Stimulated activated memory B cell treated with anti-CD40 and anti-IgM and Interleukin-4, amounts not matched to agents 10 μg/mL and 1 μg/mL and 100 μg/mL, for 72 hours (primary cell): ENCODE measurements around the gene LRP11.

ENCODE experiments used
- ATAC-seq: fragments of 150-1000 bp; cut with Tn5 transposase; 2 replicates; pipeline ENCODE4 v1.10.0; 2021
- H3K27ac Mint-ChIP-seq: one replicate; pipeline ENCODE4 v1.8.0; 2022; ENCODE audit warnings: mild to moderate bottlenecking, mixed read lengths
- H3K27me3 Mint-ChIP-seq: one replicate; pipeline ENCODE4 v1.8.0; 2022; ENCODE audit warnings: mixed read lengths
- H3K36me3 Mint-ChIP-seq: one replicate; pipeline ENCODE4 v1.8.0; 2022; ENCODE audit warnings: mixed read lengths
- H3K4me1 Mint-ChIP-seq: one replicate; pipeline ENCODE4 v1.8.0; 2022; ENCODE audit warnings: mixed read lengths
- H3K4me3 Mint-ChIP-seq: one replicate; pipeline ENCODE4 v1.8.0; 2022; ENCODE audit warnings: mild to moderate bottlenecking, moderate library complexity, mixed read lengths
- H3K9me3 Mint-ChIP-seq: one replicate; pipeline ENCODE4 v1.8.0; 2022; ENCODE audit warnings: mixed read lengths

Gene LRP11

DNA sequence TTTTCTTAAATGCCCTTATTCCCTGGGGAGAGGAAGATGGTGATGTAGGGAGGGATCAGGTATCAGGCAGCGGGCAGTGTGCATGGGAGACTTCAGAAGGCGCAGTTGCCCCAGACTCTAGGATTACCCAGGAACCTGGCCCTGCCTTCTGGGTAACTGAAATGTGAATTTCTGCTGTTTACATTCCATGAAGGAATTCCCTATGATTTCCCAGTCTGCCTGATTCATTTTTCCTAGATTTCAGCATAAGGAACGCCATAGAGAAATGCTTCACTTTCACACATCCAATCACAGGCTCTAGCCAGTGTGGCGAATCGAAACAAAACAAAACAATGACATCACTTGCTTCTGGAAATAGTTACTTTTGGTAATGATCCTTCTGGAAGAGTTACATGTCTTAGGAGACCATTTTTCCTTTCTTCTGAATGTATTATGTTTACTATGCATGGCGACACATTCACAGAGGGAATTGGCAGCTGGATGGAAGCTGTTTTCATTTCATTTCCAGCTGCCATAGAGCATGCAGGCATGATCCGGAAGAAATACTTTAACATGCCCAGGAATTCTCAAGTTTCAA is 33.3 kb downstream of the LRP11 start:
- Mint-ChIP-seq H3K27ac (no peak overlapping the region), H3K4me3 (no peak overlapping the region), H3K27me3 (no peaks in the 10 kb centered on the region), H3K9me3 (no peaks in the 10 kb centered on the region), H3K36me3 (no peaks in the 10 kb centered on the region), H3K4me1 (no peaks in the 10 kb centered on the region)
- ATAC-seq, result no peak

GRCh38 chr6:149825292-149825691 is 38.9 kb downstream of the LRP11 start:
- H3K27ac Mint-ChIP-seq, result no peak overlapping the region
- H3K4me1 Mint-ChIP-seq, result no peaks in the 10 kb centered on the region
- no peak for ATAC-seq
- no peaks in the 10 kb centered on the region for H3K36me3 Mint-ChIP-seq
- H3K4me3 Mint-ChIP-seq, result no peak overlapping the region
- H3K9me3 Mint-ChIP-seq, result no peaks in the 10 kb centered on the region
- peaks cover 14% of the 10 kb centered on the region for H3K27me3 Mint-ChIP-seq

DNA sequence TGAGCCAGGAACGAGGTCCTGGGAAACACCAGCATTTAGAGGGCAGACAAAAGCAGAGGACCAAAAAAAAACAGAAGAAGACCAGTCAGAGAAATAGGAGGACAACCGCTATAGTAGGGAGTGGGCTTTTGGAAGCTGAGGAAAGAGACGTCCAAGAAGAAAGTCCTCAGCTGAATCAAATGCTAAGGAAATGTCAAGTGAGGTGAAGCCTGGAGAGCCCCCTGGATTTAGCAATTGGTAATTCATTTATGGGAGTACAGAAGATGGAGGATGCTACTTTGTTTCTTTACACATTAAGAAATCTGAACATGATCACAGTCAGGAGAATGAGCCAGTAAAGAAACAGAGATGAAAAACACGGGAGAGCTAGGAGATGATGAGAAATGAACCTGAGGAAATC is 41.1 kb downstream of the LRP11 start:
- no peaks in the 10 kb centered on the region for H3K9me3 Mint-ChIP-seq
- no peak overlapping the region for H3K27ac Mint-ChIP-seq
- no peaks in the 10 kb centered on the region for H3K36me3 Mint-ChIP-seq
- peaks cover 14% of the 10 kb centered on the region for H3K27me3 Mint-ChIP-seq
- ATAC-seq, result no peak
- no peak overlapping the region for H3K4me3 Mint-ChIP-seq
- H3K4me1 Mint-ChIP-seq, result no peaks in the 10 kb centered on the region

GRCh38 chr6:149821492-149821891 is 42.7 kb downstream of the LRP11 start:
- Mint-ChIP-seq H3K9me3 (no peaks in the 10 kb centered on the region), H3K27ac (no peak overlapping the region), H3K4me1 (no peaks in the 10 kb centered on the region), H3K4me3 (no peak overlapping the region), H3K36me3 (no peaks in the 10 kb centered on the region), H3K27me3 (peaks cover 14% of the 10 kb centered on the region)
- no peak for ATAC-seq

- no peak overlapping the region for H3K27ac Mint-ChIP-seq
- peaks cover 14% of the 10 kb centered on the region for H3K27me3 Mint-ChIP-seq
Observed at GRCh38 chr6:149820506-149820905, 43.7 kb downstream of the LRP11 start.

GRCh38 chr6:149815788-149816187 is 48.4 kb downstream of the LRP11 start:
- Mint-ChIP-seq H3K9me3 (no peaks in the 10 kb centered on the region), H3K4me3 (no peak overlapping the region), H3K27ac (no peak overlapping the region), H3K4me1 (peaks cover 6% of the 10 kb centered on the region), H3K27me3 (no peaks in the 10 kb centered on the region), H3K36me3 (peaks cover 23% of the 10 kb centered on the region)
- ATAC-seq, result no peak

More at GRCh38 chr6:149820506-149820905, 43.7 kb downstream of the LRP11 start:
- H3K36me3 Mint-ChIP-seq, result no peaks in the 10 kb centered on the region
- H3K4me3 Mint-ChIP-seq, result no peak overlapping the region
- ATAC-seq, result no peak
- H3K9me3 Mint-ChIP-seq, result no peaks in the 10 kb centered on the region
- H3K4me1 Mint-ChIP-seq, result peaks cover 6% of the 10 kb centered on the region

DNA sequence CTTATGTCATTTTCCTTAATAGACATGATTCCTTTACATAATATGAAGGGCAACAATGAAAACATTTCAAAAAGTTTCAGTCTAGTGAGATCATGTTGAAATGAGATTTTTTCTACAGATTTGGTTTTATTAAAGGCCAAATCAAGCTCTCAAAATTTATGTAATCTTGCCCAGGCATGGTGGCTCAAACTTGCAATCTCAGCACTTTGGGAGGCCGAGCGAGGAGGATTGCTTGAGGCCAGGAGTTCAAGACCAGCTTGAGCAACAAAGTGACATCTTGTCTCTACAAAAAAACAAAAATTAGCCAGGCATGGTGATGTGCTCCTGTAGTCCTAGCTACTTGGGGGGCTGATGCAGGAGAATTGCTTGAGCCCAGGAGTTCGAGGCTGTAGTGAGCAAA is 50.8 kb downstream of the LRP11 start:
- Mint-ChIP-seq H3K4me1 (peaks cover 6% of the 10 kb centered on the region), H3K4me3 (no peak overlapping the region), H3K9me3 (no peaks in the 10 kb centered on the region), H3K27me3 (no peaks in the 10 kb centered on the region), H3K27ac (no peak overlapping the region), H3K36me3 (peaks cover 36% of the 10 kb centered on the region)
- ATAC-seq, result no peak

DNA sequence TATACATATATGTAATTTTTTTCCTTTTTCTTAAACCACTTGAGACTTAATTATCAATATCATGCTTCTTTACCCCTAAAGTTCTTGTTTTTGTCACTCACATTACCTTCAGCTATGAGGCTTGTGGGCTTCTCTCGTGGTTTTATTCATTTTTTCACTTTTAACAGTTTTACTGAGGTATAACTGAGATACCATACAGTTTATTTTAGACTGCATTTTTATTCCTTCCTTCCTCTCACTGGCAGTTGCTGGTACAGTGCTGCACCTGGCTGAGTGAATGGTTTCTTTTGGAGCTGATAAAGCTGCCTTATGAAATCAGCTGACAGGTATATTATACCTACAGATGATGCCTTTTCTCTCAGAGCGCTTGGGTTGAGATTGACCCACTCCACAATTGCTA is 54.4 kb downstream of the LRP11 start:
- H3K4me3 Mint-ChIP-seq, result no peak overlapping the region
- no peak overlapping the region for H3K27ac Mint-ChIP-seq
- ATAC-seq, result no peak
- no peaks in the 10 kb centered on the region for H3K27me3 Mint-ChIP-seq
- no peaks in the 10 kb centered on the region for H3K9me3 Mint-ChIP-seq
- H3K36me3 Mint-ChIP-seq, result peaks cover 50% of the 10 kb centered on the region
- no peaks in the 10 kb centered on the region for H3K4me1 Mint-ChIP-seq

GRCh38 chr6:149806127-149806526 is 58.0 kb downstream of the LRP11 start:
- no peak overlapping the region for H3K27ac Mint-ChIP-seq
- no peaks in the 10 kb centered on the region for H3K4me1 Mint-ChIP-seq
- H3K27me3 Mint-ChIP-seq, result no peaks in the 10 kb centered on the region
- H3K9me3 Mint-ChIP-seq, result no peaks in the 10 kb centered on the region
- H3K36me3 Mint-ChIP-seq, result peaks cover 45% of the 10 kb centered on the region
- no peak for ATAC-seq
- H3K4me3 Mint-ChIP-seq, result no peak overlapping the region

- H3K4me1 Mint-ChIP-seq, result no peaks in the 10 kb centered on the region
- no peak for ATAC-seq
- H3K27ac Mint-ChIP-seq, result no peak overlapping the region
- no peaks in the 10 kb centered on the region for H3K9me3 Mint-ChIP-seq
- H3K36me3 Mint-ChIP-seq, result peaks cover 40% of the 10 kb centered on the region
- no peak overlapping the region for H3K4me3 Mint-ChIP-seq
- no peaks in the 10 kb centered on the region for H3K27me3 Mint-ChIP-seq
Observed at GRCh38 chr6:149783551-149783950, 80.6 kb downstream of the LRP11 start.

DNA sequence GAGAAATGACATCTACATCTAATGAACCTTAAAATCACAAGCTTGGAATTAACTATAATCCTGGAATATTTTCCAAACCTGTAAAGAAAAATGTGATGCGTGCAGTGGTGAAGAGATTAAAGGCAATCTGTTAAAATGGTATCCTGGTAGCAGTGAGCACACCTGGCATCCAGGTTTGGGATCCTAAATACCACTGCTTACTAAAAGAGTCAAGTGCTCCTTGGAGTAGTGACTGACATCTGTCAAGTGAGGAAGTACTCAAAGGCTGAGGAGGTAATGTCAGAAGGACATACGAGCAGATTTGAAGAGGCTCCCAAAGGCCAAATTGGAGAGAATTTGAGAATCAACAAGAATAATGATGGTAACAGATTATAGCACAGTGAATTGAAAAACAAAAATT is 81.8 kb downstream of the LRP11 start:
- no peak for ATAC-seq
- H3K27ac Mint-ChIP-seq, result no peak overlapping the region
- no peaks in the 10 kb centered on the region for H3K27me3 Mint-ChIP-seq
- no peak overlapping the region for H3K4me3 Mint-ChIP-seq
- peaks cover 38% of the 10 kb centered on the region for H3K36me3 Mint-ChIP-seq
- no peaks in the 10 kb centered on the region for H3K9me3 Mint-ChIP-seq
- no peaks in the 10 kb centered on the region for H3K4me1 Mint-ChIP-seq

DNA sequence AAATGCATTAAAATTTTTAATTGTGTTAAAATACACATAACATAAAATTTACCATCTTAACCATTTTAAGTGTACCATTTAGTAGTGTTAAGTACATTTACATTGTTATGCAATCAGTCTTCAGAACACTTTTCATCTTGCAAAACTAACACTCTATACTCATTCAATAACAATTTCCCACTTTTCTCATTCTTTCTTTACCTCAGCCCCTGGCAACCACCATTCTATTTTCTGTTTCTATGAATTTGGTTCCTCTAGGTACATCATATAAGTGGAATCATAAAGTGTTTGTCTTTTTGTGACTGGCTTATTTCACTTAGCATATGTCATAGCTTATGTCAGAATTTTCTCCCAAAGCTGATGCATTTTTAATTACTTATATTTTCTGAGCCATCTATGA is 82.4 kb downstream of the LRP11 start:
- Mint-ChIP-seq H3K27ac (no peak overlapping the region), H3K4me1 (no peaks in the 10 kb centered on the region), H3K9me3 (no peaks in the 10 kb centered on the region), H3K36me3 (peaks cover 41% of the 10 kb centered on the region), H3K27me3 (no peaks in the 10 kb centered on the region), H3K4me3 (no peak overlapping the region)
- ATAC-seq, result no peak

DNA sequence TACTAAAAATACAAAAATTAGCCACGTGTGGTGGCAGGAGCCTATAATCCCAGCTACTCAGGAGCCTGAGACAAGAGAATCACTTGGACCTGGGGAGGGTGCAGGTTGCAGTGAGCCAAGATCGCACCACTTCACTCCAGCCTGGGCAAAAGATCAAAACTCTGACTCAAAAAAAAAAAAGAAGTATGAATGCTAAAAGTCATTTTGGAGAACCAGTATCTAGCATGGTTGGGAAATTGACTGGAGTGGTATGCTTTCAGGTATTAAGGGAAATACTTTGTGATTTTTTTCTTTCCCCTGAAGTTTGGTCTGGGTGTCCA is 84.6 kb downstream of the LRP11 start:
- H3K27me3 Mint-ChIP-seq, result no peaks in the 10 kb centered on the region
- no peaks in the 10 kb centered on the region for H3K4me1 Mint-ChIP-seq
- no peak overlapping the region for H3K4me3 Mint-ChIP-seq
- ATAC-seq, result no peak
- H3K9me3 Mint-ChIP-seq, result no peaks in the 10 kb centered on the region
- peaks cover 46% of the 10 kb centered on the region for H3K36me3 Mint-ChIP-seq
- H3K27ac Mint-ChIP-seq, result no peak overlapping the region

DNA sequence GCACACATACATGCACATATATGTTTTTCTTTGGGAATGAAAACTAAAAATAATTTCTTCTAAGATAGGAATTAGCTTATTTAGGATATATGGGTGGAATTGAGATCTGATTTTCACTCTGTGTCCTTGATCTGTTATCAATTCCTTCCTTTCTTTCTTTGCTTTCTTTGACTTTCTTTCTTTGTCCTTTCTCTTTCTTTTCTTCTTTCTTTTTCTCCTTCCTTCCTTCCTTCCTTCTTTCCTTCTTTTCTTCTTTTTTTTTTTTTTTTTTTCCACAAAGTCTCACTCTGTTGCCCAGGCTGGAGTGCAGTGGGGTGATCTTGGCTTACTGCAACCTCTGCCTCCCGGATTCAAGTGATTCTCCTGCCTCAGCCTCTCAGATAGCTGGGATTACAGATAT is 86.5 kb downstream of the LRP11 start:
- Mint-ChIP-seq H3K9me3 (no peaks in the 10 kb centered on the region), H3K4me1 (no peaks in the 10 kb centered on the region), H3K27me3 (no peaks in the 10 kb centered on the region), H3K36me3 (peaks cover 35% of the 10 kb centered on the region), H3K27ac (no peak overlapping the region), H3K4me3 (no peak overlapping the region)
- no peak for ATAC-seq

DNA sequence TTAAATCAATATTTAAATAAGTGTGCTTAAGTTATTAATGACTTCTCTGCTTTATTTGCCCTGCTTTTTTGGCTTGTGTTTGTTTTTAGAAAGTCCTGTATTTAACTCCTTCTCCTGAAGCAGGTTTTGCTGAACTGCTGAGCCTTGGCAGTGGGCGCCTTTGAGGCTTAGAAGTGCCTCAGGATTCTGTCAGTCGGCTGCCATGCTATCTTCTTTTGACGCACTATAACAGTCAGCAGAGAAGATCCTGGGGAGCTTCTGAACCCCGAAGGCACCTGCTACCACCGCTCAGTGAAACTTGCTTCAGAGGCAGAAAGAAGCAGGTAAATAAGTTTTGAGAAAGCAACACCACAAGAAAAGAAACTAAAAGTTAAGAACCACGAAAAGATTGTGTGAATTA is 92.2 kb downstream of the LRP11 start:
- no peaks in the 10 kb centered on the region for H3K9me3 Mint-ChIP-seq
- ATAC-seq, result no peak
- no peaks in the 10 kb centered on the region for H3K27me3 Mint-ChIP-seq
- peaks cover 31% of the 10 kb centered on the region for H3K36me3 Mint-ChIP-seq
- no peak overlapping the region for H3K27ac Mint-ChIP-seq
- H3K4me3 Mint-ChIP-seq, result no peak overlapping the region
- H3K4me1 Mint-ChIP-seq, result no peaks in the 10 kb centered on the region

DNA sequence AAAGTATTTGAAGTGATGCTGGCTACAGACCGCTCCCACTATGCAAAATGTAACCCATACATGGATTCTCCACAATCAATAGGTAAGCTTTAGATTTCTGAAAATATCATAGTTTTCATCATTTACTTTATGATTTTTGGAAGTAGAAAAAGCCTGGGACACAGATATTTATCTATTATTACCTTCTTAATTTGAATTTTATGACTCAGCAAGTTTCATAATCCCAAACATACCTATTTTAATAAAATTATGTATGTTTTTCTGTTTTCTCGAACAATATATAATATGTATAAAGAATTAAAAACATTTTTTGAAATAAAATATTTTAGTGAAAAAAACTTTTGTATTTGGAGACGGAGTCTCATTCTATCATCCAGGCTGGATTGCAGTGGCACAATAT is 93.0 kb downstream of the LRP11 start:
- H3K27me3 Mint-ChIP-seq, result no peaks in the 10 kb centered on the region
- no peak for ATAC-seq
- H3K36me3 Mint-ChIP-seq, result peaks cover 38% of the 10 kb centered on the region
- H3K4me3 Mint-ChIP-seq, result no peak overlapping the region
- no peak overlapping the region for H3K27ac Mint-ChIP-seq
- no peaks in the 10 kb centered on the region for H3K4me1 Mint-ChIP-seq
- peaks cover 3% of the 10 kb centered on the region for H3K9me3 Mint-ChIP-seq

DNA sequence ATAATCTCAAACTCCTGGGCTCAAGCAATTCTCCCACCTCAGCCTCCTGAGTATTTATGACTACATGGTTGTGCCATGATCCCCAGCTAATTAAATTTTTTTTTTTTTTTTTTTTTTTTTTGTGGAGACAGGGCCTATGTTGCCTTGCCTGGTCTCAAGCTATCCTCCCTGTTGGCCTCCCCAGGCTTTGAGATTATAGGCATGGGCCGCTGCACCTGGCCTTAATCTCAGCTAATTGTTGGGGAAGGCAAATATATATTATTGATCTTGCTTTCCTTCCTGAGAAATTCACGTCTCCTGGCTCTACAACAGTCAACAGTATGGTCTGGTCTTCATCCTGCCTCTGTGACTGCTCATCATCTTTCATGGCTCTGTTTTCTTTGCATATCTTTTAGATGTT is 94.5 kb downstream of the LRP11 start:
- Mint-ChIP-seq H3K9me3 (peaks cover 7% of the 10 kb centered on the region), H3K4me1 (no peaks in the 10 kb centered on the region), H3K36me3 (peaks cover 37% of the 10 kb centered on the region), H3K27me3 (no peaks in the 10 kb centered on the region), H3K27ac (no peak overlapping the region), H3K4me3 (no peak overlapping the region)
- ATAC-seq, result no peak
